Motor neuron (in vitro differentiated cells): ENCODE measurements around the gene AGPAT3. TPM values are rescaled to one million over a fixed set of nuclear protein-coding genes. Genes with fewer than 3 reads are reported as not detected.
"Not testable (repeated sequence)": the region's sequence is repeated elsewhere in the genome, so short reads cannot be mapped to it uniquely, and the experiment has no call there.

ENCODE experiments used
- ATAC-seq, 8 experiments: fragments of 200-7000 bp; cut with Tn5 transposase; replicated peaks in 6 of 8; 2 replicates each; pipeline ENCODE4 v1.8.0; 2021; ENCODE audit warnings: mild to moderate bottlenecking in 8 of 8, moderate library complexity in 8 of 8
- H3K27ac ChIP-seq, 2 donors: fragments of 250-450 bp; sonication (Bioruptor Pico); 2 replicates each; pipeline ENCODE4 v1.9.0; 2021; ENCODE audit warnings: antibody characterized with exemption in 2 of 2, mild to moderate bottlenecking in 2 of 2, moderate library complexity in 1 of 2
- H3K4me1 ChIP-seq, 2 donors: fragments of 250-450 bp; sonication (Bioruptor Pico); replicated peaks in 1 of 2; 2 replicates each; pipeline ENCODE4 v1.6.1; 2021; ENCODE audit warnings: antibody characterized with exemption in 2 of 2, mild to moderate bottlenecking in 2 of 2, moderate library complexity in 1 of 2
- H3K4me3 ChIP-seq, 5 donors: fragments of 250-450 bp; sonication (Bioruptor Pico); 2 replicates each; pipeline ENCODE4 v1.9.0; 2021; ENCODE audit warnings: antibody characterized with exemption in 5 of 5, mild to moderate bottlenecking in 5 of 5, moderate library complexity in 4 of 5
- whole genome bisulfite sequencing, 10 experiments: fragments of 450-650 bp; shearing (Covaris generic); methylation state at CpG; one replicate each; pipeline ENCODE4 v1.0.0; 2022; 5-methylcytosine and 5-hydroxymethylcytosine counted together
- in situ Hi-C, 9 experiments: fragments of 400-800 bp; cut with MboI; loops; one replicate each; pipeline ENCODE4 v1.15.0; 2021; ENCODE audit warnings: low sequenced_read_pairs in 9 of 9, low pct_unique_long_range_greater_than_20kb in 2 of 9; ENCODE audit not compliant: unreplicated experiment in 9 of 9
- total RNA-seq, 8 experiments: library from RNA; unstranded; fragments of 300-600 nt; gene quantifications; 2 replicates each; pipeline versions ENCODE4 v1.2.3 to v1.2.4, GENCODE V29; 2022

Gene AGPAT3, protein sequence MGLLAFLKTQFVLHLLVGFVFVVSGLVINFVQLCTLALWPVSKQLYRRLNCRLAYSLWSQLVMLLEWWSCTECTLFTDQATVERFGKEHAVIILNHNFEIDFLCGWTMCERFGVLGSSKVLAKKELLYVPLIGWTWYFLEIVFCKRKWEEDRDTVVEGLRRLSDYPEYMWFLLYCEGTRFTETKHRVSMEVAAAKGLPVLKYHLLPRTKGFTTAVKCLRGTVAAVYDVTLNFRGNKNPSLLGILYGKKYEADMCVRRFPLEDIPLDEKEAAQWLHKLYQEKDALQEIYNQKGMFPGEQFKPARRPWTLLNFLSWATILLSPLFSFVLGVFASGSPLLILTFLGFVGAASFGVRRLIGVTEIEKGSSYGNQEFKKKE
- 10 to 100 TPM; 13.0 to 44.5 (median 16.7) TPM for total RNA-seq

DNA sequence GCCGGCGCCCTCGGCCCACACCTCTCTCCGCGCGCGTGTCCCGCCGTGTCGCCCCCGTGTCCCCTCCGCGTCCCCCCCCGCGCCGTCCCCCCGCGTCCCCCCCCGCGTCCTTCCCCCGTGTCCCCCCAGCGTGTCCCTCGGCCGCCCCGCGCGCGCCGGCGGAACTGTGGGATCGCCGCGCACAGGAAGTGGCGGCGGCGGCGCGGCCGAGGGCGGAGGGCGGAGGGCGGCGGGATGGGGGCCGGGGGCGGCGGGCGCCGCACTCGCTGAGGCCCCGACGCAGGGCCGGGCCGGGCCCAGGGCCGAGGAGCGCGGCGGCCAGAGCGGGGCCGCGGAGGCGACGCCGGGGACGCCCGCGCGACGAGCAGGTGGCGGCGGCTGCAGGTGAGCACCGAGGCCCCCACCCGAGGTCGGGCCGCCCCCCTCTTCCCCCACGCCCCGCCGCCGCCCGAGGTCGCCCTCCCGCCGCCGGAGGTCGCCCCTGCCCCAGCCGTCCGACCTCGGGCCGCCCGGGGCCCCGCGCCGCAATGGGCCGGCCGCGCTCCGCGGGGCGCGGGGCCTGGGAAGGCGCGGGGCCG, at the start of gene AGPAT3:
Gene AGPAT3, plus strand, starts transcription at position 262 of the 578 bp plus-strand sequence. CDS start 94,459 bp downstream, outside the sequence.
- H3K27ac ChIP-seq: peak within 1 kb of the TSS in 1 of 2 donors; percentile 70
- ATAC-seq: peak; percentile 38 to 67 (median 64)

DNA sequence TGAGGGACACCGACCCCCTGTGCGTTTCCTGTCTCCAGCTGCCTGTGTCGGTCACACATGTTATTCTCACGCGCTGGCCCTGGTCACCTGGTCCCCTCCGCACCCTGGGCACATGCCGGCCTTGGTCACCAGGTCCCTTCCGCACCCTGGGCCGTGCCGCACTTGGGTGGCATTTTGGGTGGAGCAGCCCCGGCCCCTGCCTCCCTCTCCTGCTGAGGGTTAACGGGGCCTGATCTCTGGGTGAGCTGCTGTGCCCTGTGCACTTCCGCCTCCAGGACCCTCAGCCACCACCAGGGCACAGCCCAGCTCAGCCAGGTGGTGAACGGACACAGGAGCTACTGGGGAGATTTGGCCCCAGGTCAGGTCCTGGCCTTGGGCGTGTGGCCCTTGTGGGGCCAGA, 49.0 kb upstream of the AGPAT3 start:
- in situ Hi-C loops: no loop called here

More for the DNA sequence above, at the start of gene AGPAT3:
- Histone ChIP-seq H3K4me3 (peak within 1 kb of the TSS; percentile 61 to 100 (median 87)), H3K4me1 (peaks cover 6 to 7% of the 10 kb centered on the region in 2 donors)
- in situ Hi-C loops: no loop called here
- WGBS, 10 experiments: no CpG with 5 or more reads among the region's 102 CpGs

DNA sequence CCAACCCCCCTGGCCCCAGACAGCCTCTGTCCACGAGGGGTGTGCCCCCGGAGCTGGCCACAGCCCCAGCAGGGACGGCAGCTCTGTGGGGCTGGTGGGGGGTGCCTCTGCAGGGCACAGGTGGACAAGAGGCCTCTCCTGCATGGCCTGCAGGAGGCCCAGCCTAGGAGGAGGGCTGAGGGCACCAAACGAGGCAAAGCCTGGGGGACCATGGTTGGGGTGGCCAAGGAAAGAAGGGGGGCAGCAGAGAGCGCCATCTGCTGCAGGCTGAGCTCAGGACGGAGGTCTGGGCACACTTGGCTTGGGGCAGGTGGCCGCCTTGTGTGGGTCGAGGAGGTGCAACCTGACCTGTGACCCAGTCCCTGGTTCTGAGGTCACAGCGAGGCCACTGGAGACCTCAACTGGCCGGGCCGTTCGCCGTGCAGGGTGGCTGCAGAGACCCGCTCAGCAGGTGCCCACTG, 48.4 kb upstream of the AGPAT3 start:
- WGBS, 10 experiments: no CpG with 5 or more reads among the region's 14 CpGs

More for the DNA sequence above, 49.0 kb upstream of the AGPAT3 start:
- WGBS, 10 experiments: 83 to 100% (median 93%) methylated on average over 1 to 8 of the region's 15 CpGs; no CpG with 5 or more reads in 4 of the 10 experiments
- peaks cover 0 to 1% of the 10 kb centered on the region in 2 donors for H3K4me1 ChIP-seq
- H3K4me3 ChIP-seq: no peak overlapping the region
- ATAC-seq: no peak
- H3K27ac ChIP-seq: no peak overlapping the region

DNA sequence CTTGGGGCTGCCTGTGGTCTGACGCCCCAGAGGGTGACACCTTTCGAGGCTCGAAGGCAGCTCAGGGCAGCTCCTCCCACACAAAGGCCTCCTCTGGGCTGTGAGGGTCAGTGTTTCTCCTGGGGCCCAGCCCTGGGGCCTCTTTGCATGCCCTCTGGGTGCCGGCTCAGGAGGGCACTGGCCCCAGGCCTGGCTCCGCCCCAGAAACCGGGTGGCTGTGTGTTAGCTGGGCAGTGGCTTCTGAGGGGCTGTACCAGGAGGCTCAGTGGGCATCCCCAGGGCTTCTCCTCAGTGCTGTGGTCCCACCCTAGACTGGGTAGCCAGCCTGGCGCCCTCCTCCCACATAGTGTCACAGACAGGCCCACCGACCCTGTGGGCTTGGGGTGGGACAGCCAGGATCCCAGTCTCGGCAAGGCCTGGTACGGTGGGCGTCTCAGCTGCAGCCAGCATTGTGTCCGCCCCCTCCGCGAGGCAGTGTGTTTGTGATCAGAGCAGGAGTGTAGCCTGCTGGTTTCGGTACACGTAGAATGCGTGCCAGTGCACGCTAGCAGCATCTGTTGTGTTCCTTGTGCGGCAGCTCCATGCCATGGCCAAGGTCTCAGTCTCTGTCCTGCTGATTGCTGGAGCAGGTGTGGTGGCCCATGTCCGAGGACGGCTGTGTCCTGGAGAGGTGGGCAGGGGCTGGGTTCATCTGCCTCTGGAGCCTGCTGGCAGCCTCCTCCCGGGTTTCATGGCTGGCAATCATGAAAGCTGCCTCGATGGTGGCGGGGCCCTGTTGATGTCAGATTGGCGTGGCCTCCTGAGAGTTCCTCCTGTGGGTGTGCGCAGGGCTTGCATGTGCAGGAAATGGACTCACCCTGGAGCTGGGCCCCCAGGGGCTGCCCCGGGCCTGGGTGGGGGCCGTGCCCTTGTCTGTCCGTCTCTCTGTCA, 47.6 kb upstream of the AGPAT3 start:
- Histone ChIP-seq H3K4me3 (no peak overlapping the region), H3K27ac (no peak overlapping the region), H3K4me1 (no peaks in the 10 kb centered on the region)
- ATAC-seq: peak in 1 of 8 experiments; percentile 6
- in situ Hi-C loops: no loop called here
- WGBS, 10 experiments: 50 to 100% (median 85%) methylated on average over 1 to 6 of the region's 29 CpGs; no CpG with 5 or more reads in 4 of the 10 experiments

More for the DNA sequence above, 48.4 kb upstream of the AGPAT3 start:
- H3K4me1 ChIP-seq: no peaks in the 10 kb centered on the region
- ATAC-seq: peak in 1 of 8 experiments; percentile 8
- H3K4me3 ChIP-seq: no peak overlapping the region
- in situ Hi-C loops: no loop called here
- no peak overlapping the region for H3K27ac ChIP-seq

DNA sequence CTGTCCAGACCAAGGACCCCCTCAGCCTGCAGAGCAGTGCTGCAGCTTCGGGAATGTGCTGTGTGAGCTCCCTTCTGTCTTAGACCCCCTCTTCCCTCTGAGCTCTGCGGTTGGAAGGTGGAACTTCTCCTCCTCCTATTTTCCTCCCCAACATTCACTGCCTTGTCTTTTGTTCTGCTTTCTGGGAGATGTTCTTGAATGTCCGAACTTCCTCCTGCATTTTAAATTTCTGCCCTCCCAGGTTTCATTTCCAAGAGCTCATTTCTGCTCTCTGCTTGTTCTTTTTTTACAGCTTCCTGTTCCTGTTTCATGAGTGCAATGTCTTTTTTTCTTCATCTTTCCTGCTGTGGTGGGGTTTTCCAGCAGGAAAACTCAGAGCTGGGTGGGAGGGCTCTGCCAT, 46.3 kb upstream of the AGPAT3 start:
- WGBS, 10 experiments: 16 to 100% (median 45%) methylated on average over 1 to 3 of the region's 3 CpGs
- H3K4me3 ChIP-seq: no peak overlapping the region
- in situ Hi-C loops: no loop called here
- H3K27ac ChIP-seq: no peak overlapping the region
- no peaks in the 10 kb centered on the region for H3K4me1 ChIP-seq
- no peak for ATAC-seq

DNA sequence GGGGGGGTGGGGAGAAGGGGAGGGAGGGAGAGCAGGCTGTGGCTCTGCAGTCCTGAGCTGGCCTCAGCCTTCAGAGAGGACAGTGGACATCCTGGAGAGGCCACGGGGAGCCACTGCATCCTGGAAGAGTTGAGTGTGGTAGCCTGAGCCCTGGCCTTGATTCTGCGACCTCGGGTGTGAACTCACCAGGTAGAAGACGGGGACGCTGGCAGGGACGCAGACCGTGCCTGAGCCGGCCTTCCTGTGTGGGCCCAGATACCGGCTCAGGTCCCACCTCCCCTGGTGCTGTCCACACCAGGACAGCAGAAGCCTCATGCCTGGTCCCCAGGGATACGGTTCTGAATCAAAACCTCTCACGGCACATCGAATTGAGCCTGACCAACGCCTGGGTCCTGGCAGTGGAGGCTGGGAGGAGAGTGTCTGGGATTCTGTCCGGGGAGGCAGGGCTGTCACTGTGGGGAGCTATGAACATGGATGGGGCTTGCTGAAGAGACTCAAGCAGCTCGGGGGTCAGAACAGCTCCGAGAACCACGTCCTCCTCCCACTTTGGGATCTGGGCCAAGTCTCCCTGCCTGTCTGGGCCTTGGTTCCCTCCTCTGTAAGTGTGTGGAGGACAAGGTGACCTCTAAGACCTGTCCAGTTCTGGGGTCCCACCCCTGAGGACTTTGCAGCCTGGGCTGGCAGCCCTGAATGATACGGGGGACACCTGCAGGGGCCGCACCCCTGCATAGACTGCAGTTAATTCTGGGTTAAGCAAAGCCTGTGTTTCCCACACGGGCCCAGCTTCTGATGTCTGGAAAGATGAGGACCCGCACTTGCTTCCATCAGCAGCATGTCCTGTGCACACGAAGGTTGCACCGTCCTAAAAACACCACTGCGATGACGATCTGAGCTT, 45.3 kb upstream of the AGPAT3 start:
- 59 to 100% (median 93%) methylated on average over 1 to 6 of the region's 25 CpGs; no CpG with 5 or more reads in 5 of the 10 experiments for WGBS, 10 experiments
- Histone ChIP-seq H3K27ac (no peak overlapping the region), H3K4me3 (no peak overlapping the region), H3K4me1 (no peaks in the 10 kb centered on the region)
- in situ Hi-C loops: no loop called here
- no peak for ATAC-seq

DNA sequence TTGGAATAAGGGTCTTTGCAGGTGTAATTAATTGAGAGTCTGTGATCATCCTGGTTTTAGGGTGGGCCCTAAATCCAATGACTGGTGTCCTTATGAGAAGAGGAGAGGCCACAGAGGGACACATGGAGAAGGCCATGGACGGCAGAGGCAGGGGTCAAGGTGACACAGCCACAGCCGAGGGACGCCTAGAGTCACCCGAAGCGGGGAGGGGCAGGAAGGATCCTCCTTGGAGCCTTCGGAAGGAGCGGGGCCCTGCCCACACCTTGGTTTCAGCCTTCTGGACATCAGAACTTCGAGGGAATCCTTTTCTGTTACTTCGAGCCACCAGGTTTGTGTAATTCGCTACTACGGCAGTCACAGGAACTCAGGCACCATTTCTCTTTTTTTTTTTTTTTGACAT, 44.6 kb upstream of the AGPAT3 start:
- H3K4me1 ChIP-seq: no peaks in the 10 kb centered on the region
- 70 to 100% (median 96%) methylated on average over 2 to 9 of the region's 11 CpGs; no CpG with 5 or more reads in 3 of the 10 experiments for WGBS, 10 experiments
- no peak overlapping the region for H3K27ac ChIP-seq
- in situ Hi-C loops: no loop called here
- H3K4me3 ChIP-seq: no peak overlapping the region
- ATAC-seq: no peak

DNA sequence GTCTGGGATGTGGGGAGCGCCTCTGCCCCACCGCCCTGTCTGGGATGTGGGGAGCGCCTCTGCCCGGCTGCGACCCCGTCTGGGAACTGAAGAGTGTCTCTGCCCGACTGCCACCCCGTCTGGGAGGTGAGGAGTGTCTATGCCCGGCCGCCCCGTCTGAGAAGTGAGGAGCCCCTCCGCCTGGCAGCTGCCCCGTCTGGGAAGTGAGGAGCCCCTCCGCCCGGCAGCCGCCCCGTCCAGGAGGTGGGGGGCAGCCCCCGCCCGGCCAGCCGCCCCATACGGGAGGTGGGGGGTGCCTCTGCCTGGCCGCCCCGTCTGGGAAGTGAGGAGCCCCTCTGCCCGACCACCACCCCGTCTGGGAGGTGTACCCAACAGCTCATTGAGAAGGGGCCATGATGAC, 42.9 kb upstream of the AGPAT3 start:
- H3K4me3 ChIP-seq, H3K4me1 ChIP-seq, in situ Hi-C loops, H3K27ac ChIP-seq, ATAC-seq: not testable (repeated sequence)
- WGBS, 10 experiments: no CpG with 5 or more reads among the region's 25 CpGs

DNA sequence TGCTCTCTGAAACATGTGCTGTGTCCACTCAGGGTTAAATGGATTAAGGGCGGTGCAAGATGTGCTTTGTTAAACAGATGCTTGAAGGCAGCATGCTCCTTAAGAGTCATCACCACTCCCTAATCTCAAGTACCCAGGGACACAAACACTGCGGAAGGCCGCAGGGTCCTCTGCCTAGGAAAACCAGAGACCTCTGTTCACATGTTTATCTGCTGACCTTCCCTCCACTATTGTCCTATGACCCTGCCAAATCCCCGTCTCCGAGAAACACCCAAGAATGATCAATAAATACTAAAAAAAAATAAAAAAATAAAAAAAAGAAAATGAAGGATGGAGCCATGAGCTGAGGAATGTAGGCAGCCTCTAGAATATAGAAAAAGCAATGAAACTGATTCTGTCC, 42.3 kb upstream of the AGPAT3 start:
- H3K4me1 ChIP-seq, H3K27ac ChIP-seq, ATAC-seq, H3K4me3 ChIP-seq, in situ Hi-C loops: not testable (repeated sequence)
- no CpG with 5 or more reads among the region's 5 CpGs for WGBS, 10 experiments

DNA sequence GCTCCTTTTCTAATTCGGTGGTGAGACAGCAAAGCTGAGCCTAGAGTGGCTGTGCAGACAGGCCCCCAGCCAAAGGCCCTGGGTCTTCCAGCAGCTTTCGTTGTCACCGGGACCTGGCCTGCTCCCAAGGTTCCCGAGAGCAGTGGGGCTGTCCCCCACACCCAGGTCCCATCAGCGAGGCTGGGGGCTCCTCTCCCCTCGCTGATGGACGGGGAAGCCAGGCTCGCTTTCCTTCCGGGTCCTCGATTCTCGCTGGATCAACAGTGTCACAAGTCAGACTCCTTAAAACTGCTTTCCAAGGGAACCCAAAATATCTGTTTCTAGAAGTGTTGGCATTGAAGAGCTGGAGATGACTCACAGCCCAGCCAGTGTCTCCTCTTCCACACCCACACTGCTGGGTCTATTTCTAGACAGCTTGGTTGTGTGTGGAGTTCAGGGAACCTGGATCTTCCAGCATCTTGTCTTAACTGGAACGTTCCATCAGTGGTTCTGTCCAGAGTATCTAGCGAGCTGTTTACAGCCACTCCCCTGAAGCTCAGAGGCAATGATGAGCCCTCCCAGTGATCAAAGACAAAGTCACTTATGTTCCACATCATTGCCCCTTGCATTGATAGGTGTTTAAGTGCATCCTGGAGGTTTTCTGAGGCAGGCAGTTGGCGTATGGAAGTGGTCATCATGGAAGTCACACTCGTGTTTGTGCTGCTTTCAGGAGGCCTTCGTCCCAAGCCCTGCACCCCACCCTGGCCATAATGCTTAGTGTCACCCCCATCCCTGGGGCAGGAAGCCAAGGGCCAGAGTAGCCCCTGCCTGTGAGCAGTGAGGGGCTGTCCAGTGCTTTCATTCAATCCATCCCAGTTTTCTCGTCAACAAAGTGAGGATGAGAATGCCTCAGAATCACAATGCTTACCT, 40.4 kb upstream of the AGPAT3 start:
- H3K27ac ChIP-seq: no peak overlapping the region
- in situ Hi-C loops: loop anchor here in 1 of 9 experiments (25.0 kb wide), 1 partner anchor 163 kb away; no protein-coding TSS in a partner anchor
- peak in 3 of 8 experiments; percentile 16 to 79 (median 63) for ATAC-seq
- 11 to 100% (median 79%) methylated on average over 1 to 6 of the region's 17 CpGs; no CpG with 5 or more reads in 3 of the 10 experiments for WGBS, 10 experiments
- no peaks in the 10 kb centered on the region for H3K4me1 ChIP-seq
- no peak overlapping the region for H3K4me3 ChIP-seq

DNA sequence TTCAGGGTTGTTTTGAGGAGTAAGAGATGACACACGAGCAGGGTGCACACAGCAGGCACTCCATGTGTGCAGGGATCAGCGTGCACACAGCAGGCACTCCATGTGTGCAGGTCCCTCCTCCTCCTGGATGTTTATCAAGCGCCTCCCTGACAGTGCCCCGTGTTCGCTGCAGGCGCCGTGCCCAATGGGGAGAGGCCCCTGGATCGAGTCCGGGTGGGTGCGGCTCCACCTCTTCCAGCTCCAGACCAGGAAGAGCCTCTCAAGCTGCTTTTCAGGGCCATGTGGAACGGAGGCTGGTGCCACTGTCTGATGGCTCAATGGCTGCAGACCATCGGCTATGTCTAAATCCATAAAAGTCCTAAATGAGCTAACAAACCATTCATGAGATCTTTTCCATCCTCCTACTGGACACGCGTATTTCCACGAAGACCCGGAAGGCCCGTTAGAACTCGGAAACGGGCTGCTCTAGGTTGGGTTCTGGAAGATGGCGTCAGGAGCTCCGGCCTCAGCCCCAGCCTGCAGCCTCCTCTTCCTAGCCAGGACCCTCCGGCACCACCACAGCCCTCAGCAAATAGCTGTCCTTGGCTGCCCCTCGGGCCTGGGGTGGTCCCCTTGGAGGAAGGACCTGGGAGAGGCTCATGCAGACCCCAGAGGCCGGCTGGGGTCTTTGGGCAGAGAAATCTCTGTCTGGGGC, 39.6 kb upstream of the AGPAT3 start:
- Histone ChIP-seq H3K27ac (no peak overlapping the region), H3K4me3 (no peak overlapping the region), H3K4me1 (no peaks in the 10 kb centered on the region)
- WGBS, 10 experiments: 43 to 100% (median 90%) methylated on average over 1 to 16 of the region's 24 CpGs; no CpG with 5 or more reads in 3 of the 10 experiments
- ATAC-seq: no peak
- in situ Hi-C loops: loop anchor here in 1 of 9 experiments (25.0 kb wide), 1 partner anchor 162 kb away; no protein-coding TSS in a partner anchor
